Measurements from ENCODE around the gene PISD. TPM values are rescaled to one million over a fixed set of nuclear protein-coding genes. Genes with fewer than 3 reads are reported as not detected.
"Not testable (repeated sequence)": the region's sequence is repeated elsewhere in the genome, so short reads cannot be mapped to it uniquely, and the experiment has no call there.

The PISD gene
- total RNA-seq, 1 donor from 2014 or later: 43.9 TPM

DNA sequence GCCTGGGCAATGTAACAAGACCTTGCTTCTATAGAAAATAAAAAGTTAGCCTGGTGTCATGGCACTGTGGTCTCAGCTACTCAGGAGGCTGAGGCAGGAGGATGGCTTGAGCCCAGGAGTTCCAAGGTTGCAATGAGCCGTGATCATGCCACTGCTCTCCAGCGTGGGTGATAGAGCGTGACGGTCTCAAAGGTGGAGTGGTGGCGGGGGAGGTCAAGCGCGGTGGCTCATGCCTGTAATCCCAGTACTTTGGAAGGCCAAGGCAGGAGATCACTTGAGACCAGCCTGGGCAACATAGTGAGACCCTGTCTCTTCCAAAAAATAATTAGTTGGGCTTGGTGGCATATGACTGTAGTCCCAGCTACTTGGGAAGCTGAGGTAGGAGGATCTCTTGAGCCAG, 16.7 kb upstream of the PISD start:
- no peak for DNase-seq (ENCODE audit: low spot score)
- intact Hi-C loops (cut with micrococcal nuclease): no loop called here
- H3K27ac Mint-ChIP-seq: no peak overlapping the region

DNA sequence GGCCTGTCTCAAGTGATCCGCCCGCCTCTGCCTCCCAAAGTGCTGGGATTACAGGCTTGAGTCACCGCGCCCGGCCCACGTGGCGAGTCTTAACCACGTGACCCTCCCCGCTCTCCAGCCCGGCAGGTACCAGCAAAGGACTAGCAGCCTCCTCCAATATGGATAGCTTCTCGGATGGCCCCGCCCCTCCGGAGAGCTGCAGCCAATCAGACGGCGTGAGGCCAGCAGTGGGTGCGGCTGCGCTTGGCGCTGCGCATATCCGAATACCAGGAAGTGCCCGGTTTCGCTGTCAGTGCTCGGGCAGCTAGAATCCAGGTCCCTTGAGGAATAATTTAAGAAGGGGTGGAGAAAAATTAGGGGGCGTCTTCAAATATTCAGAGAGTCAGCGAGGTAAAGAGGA, 14.7 kb upstream of the PISD start:
- H3K27ac Mint-ChIP-seq: peak overlapping the region; percentile 92
- H3K9me3 Mint-ChIP-seq: no peaks in the 10 kb centered on the region
- H3K4me3 Mint-ChIP-seq: peak overlapping the region; percentile 95
- H3K36me3 Mint-ChIP-seq (ENCODE audit: low read depth): peaks cover 8% of the 10 kb centered on the region
- H3K4me1 Mint-ChIP-seq (ENCODE audit: low read depth): peaks cover 12% of the 10 kb centered on the region
- no peaks in the 10 kb centered on the region for H3K27me3 Mint-ChIP-seq (ENCODE audit: insufficient read depth)
- intact Hi-C loops (cut with micrococcal nuclease): loop anchor here (1.0 kb wide), 3 partner anchors 14 to 74 kb away; partner anchors contain the start of genes PISD and PRR14L
- DNase-seq (ENCODE audit: low spot score): peak; percentile 91

More for the DNA sequence above, 16.7 kb upstream of the PISD start:
- peaks cover 15% of the 10 kb centered on the region for H3K36me3 Mint-ChIP-seq (ENCODE audit: low read depth)
- H3K9me3 Mint-ChIP-seq: no peaks in the 10 kb centered on the region
- no peaks in the 10 kb centered on the region for H3K27me3 Mint-ChIP-seq (ENCODE audit: insufficient read depth)
- no peak overlapping the region for H3K4me3 Mint-ChIP-seq
- peaks cover 12% of the 10 kb centered on the region for H3K4me1 Mint-ChIP-seq (ENCODE audit: low read depth)

- H3K9me3 Mint-ChIP-seq; H3K27ac Mint-ChIP-seq; H3K27me3 Mint-ChIP-seq (ENCODE audit: insufficient read depth); intact Hi-C loops (cut with micrococcal nuclease); H3K36me3 Mint-ChIP-seq (ENCODE audit: low read depth); H3K4me3 Mint-ChIP-seq; DNase-seq (ENCODE audit: low spot score): not testable (repeated sequence)
- H3K4me1 Mint-ChIP-seq (ENCODE audit: low read depth): peaks cover 12% of the 10 kb centered on the region
Observed at GRCh38 chr22:31674219-31674618, 12.2 kb upstream of the PISD start.

- not testable (repeated sequence) for H3K27ac Mint-ChIP-seq; H3K36me3 Mint-ChIP-seq (ENCODE audit: low read depth); H3K4me1 Mint-ChIP-seq (ENCODE audit: low read depth); H3K4me3 Mint-ChIP-seq; DNase-seq (ENCODE audit: low spot score); H3K27me3 Mint-ChIP-seq (ENCODE audit: insufficient read depth); H3K9me3 Mint-ChIP-seq
- intact Hi-C loops (cut with micrococcal nuclease): loop anchor here (10.0 kb wide), 1 partner anchor 596 kb away; no protein-coding TSS in a partner anchor
Observed at GRCh38 chr22:31668849-31669248, 6.8 kb upstream of the PISD start.

- no peak for DNase-seq (ENCODE audit: low spot score)
- H3K4me3 Mint-ChIP-seq: peak overlapping the region; percentile 99
- H3K4me1 Mint-ChIP-seq (ENCODE audit: low read depth): peaks cover 29% of the 10 kb centered on the region
- H3K36me3 Mint-ChIP-seq (ENCODE audit: low read depth): peaks cover 5% of the 10 kb centered on the region
- H3K27me3 Mint-ChIP-seq (ENCODE audit: insufficient read depth): peaks cover 2% of the 10 kb centered on the region
- peak overlapping the region; percentile 95 for H3K27ac Mint-ChIP-seq
- no peaks in the 10 kb centered on the region for H3K9me3 Mint-ChIP-seq
- intact Hi-C loops (cut with micrococcal nuclease): loop anchor here (1.0 to 10.0 kb wide), 8 partner anchors 14 to 813 kb away; partner anchors contain the start of genes DRG1 and YWHAH
Observed at GRCh38 chr22:31662668-31663037, 638 bp upstream of the PISD start.

DNA sequence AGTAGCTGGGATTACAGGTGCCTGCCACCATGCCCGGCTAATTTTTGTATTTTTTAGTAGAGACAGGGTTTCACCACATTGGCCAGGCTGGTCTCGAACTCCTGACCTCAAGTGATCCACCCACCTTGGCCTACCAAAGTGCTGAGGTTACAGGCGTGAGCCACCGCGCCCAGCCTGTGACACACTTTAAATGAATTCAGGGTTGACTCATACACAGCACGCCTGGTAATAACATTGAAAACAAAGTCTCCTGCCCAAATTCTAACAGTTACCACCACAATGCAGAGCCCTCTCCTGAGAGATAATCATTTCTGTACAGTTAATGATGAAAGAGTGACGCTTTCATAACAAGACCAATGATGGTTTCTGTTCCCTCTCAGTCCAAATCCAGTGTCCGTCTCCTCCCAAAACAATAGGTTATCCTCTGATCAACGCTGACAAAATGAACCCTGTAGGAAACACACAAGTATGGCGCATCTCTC, 1.1 kb downstream of the PISD start:
- DNase-seq (ENCODE audit: low spot score); H3K36me3 Mint-ChIP-seq (ENCODE audit: low read depth); H3K9me3 Mint-ChIP-seq; H3K27me3 Mint-ChIP-seq (ENCODE audit: insufficient read depth): not testable (repeated sequence)
- Mint-ChIP-seq H3K4me3 (peak overlapping the region; percentile 99), H3K4me1 (ENCODE audit: low read depth) (peaks cover 29% of the 10 kb centered on the region), H3K27ac (peak overlapping the region; percentile 95)
- intact Hi-C loops (cut with micrococcal nuclease): loop anchor here (1.0 to 10.0 kb wide), 2 partner anchors 15 to 604 kb away; no protein-coding TSS in a partner anchor

GRCh38 chr22:31659246-31659645, 2.8 kb downstream of the PISD start:
- Mint-ChIP-seq H3K27ac (no peak overlapping the region), H3K9me3 (no peaks in the 10 kb centered on the region), H3K4me1 (ENCODE audit: low read depth) (peaks cover 26% of the 10 kb centered on the region), H3K4me3 (no peak overlapping the region), H3K27me3 (ENCODE audit: insufficient read depth) (peaks cover 2% of the 10 kb centered on the region), H3K36me3 (ENCODE audit: low read depth) (peaks cover 6% of the 10 kb centered on the region)
- intact Hi-C loops (cut with micrococcal nuclease): no loop called here
- DNase-seq (ENCODE audit: low spot score): no peak

GRCh38 chr22:31654408-31654807, 7.6 kb downstream of the PISD start:
- Mint-ChIP-seq H3K4me1 (ENCODE audit: low read depth) (peaks cover 14% of the 10 kb centered on the region), H3K36me3 (ENCODE audit: low read depth) (peaks cover 12% of the 10 kb centered on the region), H3K9me3 (no peaks in the 10 kb centered on the region), H3K4me3 (no peak overlapping the region), H3K27me3 (ENCODE audit: insufficient read depth) (no peaks in the 10 kb centered on the region), H3K27ac (no peak overlapping the region)
- no peak for DNase-seq (ENCODE audit: low spot score)
- intact Hi-C loops (cut with micrococcal nuclease): no loop called here

GRCh38 chr22:31653944-31654343, 8.1 kb downstream of the PISD start:
- Mint-ChIP-seq H3K4me3 (no peak overlapping the region), H3K27me3 (ENCODE audit: insufficient read depth) (no peaks in the 10 kb centered on the region), H3K36me3 (ENCODE audit: low read depth) (peaks cover 15% of the 10 kb centered on the region), H3K4me1 (ENCODE audit: low read depth) (peaks cover 14% of the 10 kb centered on the region), H3K27ac (no peak overlapping the region), H3K9me3 (no peaks in the 10 kb centered on the region)
- no peak for DNase-seq (ENCODE audit: low spot score)
- intact Hi-C loops (cut with micrococcal nuclease): no loop called here

DNA sequence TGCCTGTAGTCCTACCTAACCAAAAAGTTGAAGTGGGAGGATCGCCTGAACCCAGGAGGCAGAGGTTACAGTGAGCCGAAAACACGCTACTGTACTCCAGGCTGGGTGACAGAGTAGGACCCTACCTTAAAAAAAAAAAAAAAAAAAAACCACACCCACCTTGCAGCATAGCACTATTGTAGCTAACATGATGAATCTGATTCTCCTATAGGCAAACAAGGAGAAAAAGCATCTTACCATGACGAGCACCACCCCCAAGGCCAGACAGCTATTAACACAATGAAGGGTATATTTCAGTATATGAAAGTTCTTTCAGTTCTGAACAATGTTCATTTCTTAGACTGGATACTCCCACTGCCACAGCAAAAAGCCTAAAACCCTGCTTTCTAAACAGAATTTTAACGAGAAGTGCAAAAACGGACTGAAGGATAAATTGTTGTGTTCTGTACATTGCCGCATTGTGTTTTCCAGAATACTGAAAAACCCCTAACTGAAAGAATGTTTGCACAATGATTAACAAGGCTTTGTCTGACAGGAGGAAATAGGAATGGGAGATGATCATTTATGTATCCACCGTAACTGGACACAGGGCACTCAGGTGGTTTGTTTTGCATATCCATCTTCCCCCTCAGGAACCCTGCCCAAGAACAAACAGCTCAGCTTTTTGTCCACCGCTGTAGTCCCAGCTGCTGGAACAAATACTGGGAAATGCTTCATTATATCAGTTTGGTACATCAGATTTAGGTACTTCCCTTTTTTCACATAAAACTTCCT, 8.9 kb downstream of the PISD start:
- intact Hi-C loops (cut with micrococcal nuclease): no loop called here
- DNase-seq (ENCODE audit: low spot score): no peak
- H3K36me3 Mint-ChIP-seq (ENCODE audit: low read depth): peaks cover 15% of the 10 kb centered on the region
- no peak overlapping the region for H3K27ac Mint-ChIP-seq
- no peaks in the 10 kb centered on the region for H3K9me3 Mint-ChIP-seq
- peaks cover 14% of the 10 kb centered on the region for H3K4me1 Mint-ChIP-seq (ENCODE audit: low read depth)
- no peaks in the 10 kb centered on the region for H3K27me3 Mint-ChIP-seq (ENCODE audit: insufficient read depth)
- no peak overlapping the region for H3K4me3 Mint-ChIP-seq

DNA sequence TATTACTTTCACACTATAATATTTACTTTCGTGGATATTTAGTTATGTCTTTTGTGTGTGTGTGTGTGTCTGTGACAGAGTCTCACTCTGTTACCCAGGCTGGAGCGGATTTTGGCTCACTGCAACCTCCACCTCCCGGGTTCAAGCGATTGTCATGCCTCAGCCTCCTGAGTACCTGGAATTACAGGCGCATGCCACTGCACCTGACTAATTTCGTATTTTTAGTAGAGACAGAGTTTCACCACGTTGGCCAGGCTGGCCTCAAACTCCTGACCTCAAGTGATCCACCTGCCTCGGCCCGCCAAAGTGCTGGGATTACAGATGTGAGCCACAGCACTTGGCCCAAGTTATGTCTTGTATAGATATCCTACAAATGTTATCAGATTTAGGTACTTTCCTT, 9.9 kb downstream of the PISD start:
- Mint-ChIP-seq H3K9me3 (no peaks in the 10 kb centered on the region), H3K27me3 (ENCODE audit: insufficient read depth) (no peaks in the 10 kb centered on the region), H3K4me3 (no peak overlapping the region), H3K27ac (no peak overlapping the region), H3K36me3 (ENCODE audit: low read depth) (peaks cover 13% of the 10 kb centered on the region), H3K4me1 (ENCODE audit: low read depth) (peaks cover 18% of the 10 kb centered on the region)
- intact Hi-C loops (cut with micrococcal nuclease): no loop called here
- no peak for DNase-seq (ENCODE audit: low spot score)

DNA sequence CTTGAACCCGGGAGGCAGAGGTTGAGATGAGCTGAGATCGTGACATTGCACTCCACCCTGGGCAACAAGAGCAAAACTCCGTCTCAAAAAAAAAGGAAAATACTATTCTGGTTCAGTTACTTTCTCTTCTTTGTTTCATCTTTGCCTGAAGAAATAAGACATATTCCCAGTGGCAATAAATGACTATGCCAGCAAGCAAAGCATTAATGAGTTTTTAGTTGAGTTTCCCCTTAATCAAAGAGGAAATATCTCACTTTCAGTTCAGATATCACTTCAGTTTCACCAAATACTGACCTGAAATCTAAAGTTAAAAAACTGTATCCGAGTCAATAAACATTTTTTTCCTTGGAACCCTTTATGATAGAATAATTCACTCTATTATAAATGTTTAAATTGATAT, 10.4 kb downstream of the PISD start:
- H3K27me3 Mint-ChIP-seq (ENCODE audit: insufficient read depth): no peaks in the 10 kb centered on the region
- H3K36me3 Mint-ChIP-seq (ENCODE audit: low read depth): peaks cover 16% of the 10 kb centered on the region
- no peak for DNase-seq (ENCODE audit: low spot score)
- intact Hi-C loops (cut with micrococcal nuclease): no loop called here
- H3K9me3 Mint-ChIP-seq: no peaks in the 10 kb centered on the region
- H3K4me3 Mint-ChIP-seq: no peak overlapping the region
- peaks cover 22% of the 10 kb centered on the region for H3K4me1 Mint-ChIP-seq (ENCODE audit: low read depth)
- no peak overlapping the region for H3K27ac Mint-ChIP-seq

- Mint-ChIP-seq H3K27me3 (ENCODE audit: insufficient read depth) (no peaks in the 10 kb centered on the region), H3K9me3 (no peaks in the 10 kb centered on the region), H3K4me1 (ENCODE audit: low read depth) (peaks cover 31% of the 10 kb centered on the region), H3K27ac (no peak overlapping the region), H3K36me3 (ENCODE audit: low read depth) (peaks cover 19% of the 10 kb centered on the region), H3K4me3 (no peak overlapping the region)
- DNase-seq (ENCODE audit: low spot score): no peak
- intact Hi-C loops (cut with micrococcal nuclease): no loop called here
Observed at GRCh38 chr22:31650391-31650790, 11.6 kb downstream of the PISD start.

Measured in activated T-helper 1 cell treated with anti-CD3 and anti-CD28 coated beads, Interleukin-12 subunit alpha, Interleukin-12 subunit beta, Interleukin-2, Interleukin-4 antibody, amounts not matched to agents 30 ng/mL and 10 ng/mL and 1 ng/mL, durations not matched to agents 14 hours and 24 hours and 36 hours (primary cell).